ENCODE results near the gene CLPSL1.

The CLPSL1 gene

DNA sequence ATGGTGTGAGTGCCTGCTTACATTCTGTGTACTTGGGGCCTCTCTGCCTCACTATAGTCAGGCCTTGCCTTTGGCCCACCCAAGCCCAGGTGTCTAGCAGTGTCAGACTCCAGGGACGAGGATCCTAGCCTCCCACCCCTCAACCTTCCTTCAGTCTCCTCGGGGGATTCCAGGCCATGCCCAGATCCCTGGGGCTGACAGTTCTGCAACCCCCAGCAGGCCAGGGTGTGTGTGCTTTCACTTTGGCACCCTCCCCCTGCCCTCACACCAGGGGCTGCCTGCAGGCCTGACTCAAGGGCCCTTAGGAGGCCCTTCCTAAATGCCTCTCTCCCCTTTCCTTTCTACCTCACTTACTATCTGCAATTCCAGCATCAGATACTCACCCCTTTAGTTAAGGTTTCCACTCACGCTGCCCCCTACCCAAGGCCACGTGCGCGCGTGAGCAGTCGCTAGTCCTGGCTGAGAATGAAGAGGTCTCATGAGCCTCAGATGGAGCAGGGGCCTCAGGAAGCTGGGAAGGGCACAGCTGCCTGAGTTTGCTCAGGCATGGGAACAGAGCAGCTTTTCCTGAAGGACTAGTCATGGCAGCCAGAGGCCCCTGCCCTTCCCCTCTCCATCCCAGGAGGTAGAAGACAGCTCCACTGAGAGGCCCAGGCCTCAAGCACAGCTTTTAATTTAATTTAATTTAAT, 17.2 kb downstream of the CLPSL1 start:
- DNase-seq (ENCODE audit: low read depth) = no peak

DNA sequence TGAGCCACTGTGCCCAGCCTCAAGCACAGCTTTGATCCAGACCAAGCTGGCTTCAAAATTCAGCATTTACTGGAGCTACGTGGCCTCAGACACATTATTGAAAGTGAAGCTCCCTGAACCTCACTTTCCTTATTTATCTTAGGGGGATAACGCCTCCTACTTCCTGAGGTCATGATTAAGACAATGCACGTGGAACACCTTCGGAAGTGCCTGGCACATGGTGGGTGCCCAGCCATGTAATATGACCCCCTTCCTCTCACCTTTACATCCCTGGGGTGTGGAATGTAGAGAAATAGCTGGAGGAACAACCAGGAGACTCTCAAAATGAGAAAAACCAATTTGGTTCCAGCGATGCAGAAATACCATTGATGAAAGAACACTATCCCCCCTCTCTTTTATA, 17.9 kb downstream of the CLPSL1 start:
- DNase-seq (ENCODE audit: low read depth) = no peak

DNA sequence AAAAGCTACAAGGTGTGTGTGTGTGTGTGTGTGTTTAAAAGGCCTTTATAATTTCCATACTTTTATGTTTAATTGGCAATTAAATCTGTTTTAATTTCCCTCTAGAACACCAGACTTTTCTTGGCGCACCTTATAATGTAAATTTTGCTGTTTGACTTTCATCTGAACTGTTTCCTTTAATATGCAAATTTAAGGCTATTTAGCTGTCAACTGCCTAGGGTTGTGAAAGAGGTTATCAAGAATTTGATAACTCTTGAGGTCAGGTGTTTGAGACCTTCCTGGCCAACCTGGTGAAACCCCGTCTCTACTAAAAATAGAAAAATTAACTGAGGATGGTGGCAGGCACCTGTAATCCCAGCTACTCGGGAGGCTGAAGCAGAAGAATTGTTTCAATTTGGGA, 20.3 kb downstream of the CLPSL1 start:
- DNase-seq (ENCODE audit: low read depth) = no peak

DNA sequence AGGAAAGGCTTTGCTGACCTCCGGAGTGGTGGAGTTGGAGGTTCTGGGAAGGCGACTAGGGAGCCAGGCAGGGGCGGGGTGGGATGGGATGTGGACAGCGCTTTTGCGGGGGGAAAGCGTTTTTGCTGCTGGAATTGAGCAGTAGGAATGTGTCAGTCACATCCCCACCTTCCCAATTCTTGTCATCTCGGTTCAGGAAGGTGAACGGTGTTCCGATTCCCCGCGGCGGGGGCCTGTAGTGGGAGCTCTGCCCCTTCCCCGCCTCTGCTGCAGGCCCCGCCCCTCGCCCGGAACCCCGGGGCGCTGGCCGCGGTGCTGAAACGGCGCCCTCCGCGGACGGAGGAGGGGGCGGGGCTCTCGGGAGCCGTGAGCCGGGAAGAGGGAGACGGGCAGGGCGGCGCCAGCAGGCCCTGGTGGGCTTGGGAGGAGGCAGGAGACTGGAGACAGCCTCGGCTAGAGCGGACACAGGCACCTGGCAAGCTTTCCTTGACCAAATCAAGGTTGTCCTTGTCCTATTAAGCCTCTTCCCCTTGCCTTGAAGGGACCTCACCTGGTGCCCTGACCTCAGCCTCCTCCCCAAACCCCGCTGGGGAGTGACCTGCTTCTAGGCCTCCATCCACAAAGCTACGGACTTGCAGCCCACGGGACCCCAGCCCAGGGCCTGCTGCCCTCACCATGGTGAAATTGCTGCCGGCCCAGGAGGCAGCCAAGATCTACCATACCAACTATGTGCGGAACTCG, 24.3 kb downstream of the CLPSL1 start, which contains the start of gene LHFPL5:
Gene LHFPL5 (plus strand): TSS at position 357 of the 741 bp plus-strand sequence. CDS start 319 bp downstream, at position 676.
- no peak for DNase-seq (ENCODE audit: low read depth)

DNA sequence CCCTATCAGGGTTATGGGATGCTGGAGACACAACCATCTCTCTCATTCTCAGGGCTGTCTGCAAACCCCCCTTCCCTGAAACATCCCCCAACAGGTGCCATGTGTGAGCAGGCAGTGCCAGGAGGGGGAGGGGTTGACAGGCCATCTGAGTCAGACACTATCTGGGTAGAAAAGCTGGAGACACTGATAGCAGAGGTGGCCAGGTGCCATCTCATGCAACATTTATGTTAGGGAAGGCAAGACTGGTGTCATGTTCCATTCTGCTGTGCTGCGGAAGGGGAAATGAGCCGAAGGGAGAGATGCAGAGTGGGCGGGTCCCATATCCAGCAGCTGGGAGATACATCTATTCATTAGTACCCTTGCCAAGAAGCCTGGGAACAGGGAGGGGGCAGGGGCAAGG, 27.9 kb downstream of the CLPSL1 start:
- DNase-seq (ENCODE audit: low read depth) = no peak

DNA sequence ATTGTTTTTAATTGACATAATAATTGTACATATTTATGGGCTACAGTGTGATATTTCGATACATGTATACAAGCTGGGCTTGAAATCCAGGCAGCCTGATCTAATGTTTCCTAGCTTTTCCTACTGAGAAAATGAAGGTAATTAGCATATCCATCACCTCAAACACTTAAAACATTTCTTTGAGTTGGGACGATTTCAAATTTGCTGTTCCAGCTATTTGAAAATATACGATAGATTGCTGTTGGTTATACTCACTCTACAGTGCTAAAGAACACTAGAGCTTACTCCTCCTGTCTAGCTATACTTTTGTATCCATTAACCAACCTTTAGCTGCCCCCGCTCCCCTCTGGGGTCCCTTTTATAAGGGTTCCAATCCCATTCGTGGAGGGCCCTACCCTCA, 29.0 kb downstream of the CLPSL1 start:
- DNase-seq (ENCODE audit: low read depth) = no peak

DNA sequence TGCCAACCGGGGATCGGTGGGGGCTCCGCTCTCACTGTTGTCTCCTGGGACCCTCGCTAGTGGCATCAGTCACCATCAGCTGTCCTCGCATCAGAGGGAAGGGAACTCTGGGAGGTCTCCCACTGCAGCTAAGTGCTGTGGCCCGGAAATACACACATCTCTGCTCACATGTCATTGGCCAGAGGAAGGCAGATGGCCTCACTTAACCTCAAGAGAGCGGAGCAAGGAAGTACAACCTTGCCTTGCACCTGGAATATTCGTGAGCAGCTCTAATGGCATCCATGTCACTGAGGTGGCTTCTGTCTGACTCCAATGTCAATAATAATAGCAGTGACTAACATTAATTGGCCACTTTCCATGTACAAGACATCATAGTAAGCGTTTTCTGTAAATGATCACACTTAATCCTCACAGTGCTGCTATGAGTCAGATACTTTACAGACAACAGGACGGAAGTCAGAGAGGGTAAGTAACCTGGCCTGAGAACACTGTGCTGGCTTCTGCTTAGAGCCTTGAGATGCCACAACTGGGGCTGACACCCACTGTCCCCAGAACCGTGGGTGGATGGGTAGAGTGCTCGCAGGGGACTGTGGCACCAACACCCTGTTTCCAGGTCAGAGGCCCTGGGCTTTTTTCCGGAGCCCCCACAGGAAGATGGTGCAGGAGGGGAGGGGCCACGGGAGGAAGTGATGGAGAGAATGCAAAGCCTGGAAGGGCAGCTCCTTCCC, 30.3 kb downstream of the CLPSL1 start:
- DNase-seq (ENCODE audit: low read depth) = no peak

DNA sequence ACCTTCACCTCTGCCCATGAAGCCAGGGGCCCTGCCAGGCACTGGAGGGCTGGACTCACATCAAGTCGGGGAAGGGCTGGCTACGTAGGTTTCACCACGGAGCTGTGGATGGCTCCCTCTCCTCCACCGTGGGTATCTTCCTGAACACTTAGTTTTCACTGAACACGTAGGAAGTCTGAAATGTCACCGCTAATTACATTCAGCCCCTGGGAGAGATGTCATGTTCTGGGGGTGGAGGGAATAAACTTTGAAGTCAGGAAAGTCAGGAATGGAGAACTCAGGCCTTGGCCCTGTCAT, 30.8 kb downstream of the CLPSL1 start:
- DNase-seq (ENCODE audit: low read depth) = no peak

DNA sequence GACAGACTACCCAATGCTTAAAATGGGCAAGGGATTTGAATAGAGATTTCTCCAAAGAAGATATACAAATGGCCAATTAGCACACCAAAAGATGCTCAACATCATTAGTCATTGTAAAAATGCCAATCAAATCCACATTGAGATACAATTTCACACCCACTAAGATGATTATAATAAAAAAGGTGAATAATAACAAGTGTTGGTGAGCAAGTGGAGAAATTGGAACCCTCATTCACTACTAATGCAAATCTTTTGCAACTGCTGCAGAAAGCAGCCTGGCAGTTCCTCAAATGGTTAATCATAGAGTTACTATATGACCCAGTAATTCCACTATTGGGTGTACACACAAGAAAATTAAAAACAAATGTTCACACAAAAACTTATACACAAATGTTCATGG, 36.7 kb downstream of the CLPSL1 start:
- no peak for DNase-seq (ENCODE audit: low read depth)

DNA sequence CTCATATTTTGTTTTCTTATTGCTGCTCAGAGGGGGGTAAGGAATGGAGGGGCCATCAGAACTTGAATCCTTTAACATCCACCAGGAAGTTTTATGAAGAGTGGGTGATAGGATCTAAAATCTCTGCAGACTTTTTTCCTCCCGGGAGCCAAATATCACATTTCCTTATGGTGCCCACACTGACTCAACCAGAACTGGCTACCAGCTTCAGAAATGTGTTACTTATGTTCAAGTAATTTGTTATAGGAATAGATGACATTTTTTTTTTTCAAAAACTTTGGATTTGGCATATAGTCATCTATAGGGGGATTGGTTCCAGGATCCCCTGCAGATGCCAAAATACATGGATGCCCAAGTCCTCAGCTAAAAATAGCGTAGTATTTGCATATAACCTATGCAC, 42.8 kb downstream of the CLPSL1 start:
- DNase-seq (ENCODE audit: low read depth) = no peak

DNA sequence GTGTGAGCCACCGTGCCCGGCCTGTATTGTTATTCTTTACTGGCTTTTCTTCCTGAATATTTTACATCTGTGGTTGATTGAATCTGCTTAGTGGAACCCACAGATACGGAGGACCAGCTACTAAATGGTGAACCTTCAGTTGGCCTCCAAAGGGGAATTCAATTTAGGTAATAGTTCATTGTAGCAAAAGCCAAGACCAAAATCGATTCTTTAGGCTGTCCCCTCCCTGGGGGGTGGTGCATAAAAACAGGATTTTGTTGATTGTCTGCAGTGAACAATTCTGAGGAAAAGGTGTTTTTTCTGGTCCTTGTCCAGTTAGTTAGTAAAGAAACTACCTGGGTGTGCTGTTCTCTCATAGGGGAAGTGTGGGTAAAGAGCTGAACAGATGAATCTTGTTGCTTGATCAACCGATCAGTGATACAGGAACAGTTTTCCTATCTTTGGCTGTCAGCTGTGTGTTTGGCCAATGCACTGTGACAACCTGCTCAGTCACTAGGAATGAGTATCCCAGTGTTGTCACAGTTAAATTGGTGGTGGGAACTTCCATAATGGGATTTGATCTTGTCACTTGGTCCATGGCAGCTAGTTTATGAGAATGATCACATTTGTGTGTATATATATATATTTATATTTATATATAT, 43.9 kb downstream of the CLPSL1 start:
- no peak for DNase-seq (ENCODE audit: low read depth)

DNA sequence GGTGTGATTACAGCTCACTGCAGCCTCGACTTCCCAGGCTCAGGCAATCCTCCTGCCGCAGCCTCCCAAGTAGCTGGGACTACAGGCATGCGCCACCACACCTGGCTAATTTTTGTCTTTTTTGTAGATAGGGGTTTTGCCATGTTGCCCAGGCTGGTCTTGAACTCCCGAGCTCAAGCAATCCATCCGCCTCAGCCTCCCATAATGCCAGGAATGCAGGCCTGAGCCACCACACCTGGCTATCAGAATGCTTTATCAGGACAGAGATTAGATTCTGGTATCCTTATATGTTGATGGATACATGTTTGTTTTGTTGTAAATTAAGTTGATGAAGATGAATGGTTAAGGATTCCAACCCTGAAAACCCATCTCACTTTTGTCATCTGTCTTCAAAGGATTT, 48.5 kb downstream of the CLPSL1 start:
- no peak for DNase-seq (ENCODE audit: low read depth)

DNA sequence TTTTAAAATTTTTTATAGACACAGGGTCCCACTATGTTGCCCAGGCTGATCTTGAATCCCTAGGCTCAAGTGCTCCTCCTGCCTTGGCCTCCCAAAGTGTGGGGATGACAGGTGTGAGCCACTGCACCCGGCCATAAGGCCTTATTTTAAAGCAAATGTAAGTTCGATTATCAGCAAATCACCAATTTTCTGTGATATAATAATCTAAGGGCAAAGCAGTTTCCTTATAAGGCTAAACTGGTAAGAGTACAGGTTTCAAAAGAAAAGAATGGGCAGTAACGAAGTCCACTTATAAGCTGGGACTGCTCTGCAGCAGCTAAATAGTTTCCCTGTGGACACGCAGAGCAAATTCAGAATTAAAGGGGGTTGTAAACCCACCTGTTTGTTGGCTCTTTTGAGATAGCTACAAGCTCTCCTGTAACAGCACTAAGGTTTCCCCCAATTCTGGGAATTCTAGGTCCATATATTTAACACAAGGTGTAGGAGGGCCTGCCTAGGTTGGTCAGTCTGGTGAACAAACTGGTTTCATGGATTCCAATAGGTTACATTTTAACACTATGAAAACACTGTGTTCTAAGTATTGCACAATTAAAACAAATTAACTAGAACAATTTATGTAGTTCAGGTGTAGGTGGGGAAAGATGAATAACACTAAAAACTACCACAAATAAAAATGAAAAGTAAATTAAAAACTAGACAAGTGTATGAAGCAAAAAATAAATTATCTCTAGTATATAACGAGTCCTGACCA, 50.6 kb downstream of the CLPSL1 start:
- no peak for DNase-seq (ENCODE audit: low read depth)

DNA sequence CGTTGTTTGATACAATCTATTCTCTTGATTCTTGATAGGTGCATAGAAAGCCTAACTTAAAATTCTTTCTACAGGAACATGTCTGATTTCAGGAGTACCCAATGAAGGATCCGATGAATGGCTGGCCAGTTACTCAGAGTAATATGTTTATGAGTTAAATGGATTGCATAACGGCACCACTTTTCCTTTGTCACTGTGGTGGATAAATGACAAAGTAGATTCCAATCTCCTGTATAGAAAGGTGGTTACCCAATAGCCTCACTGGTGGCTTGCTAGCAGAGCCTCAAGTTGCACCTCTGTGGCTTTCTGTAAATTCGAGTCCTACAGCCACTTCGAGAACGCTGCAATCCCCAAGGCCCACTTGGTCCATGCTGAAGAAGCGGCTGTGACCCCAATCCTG, 52.7 kb downstream of the CLPSL1 start:
- DNase-seq (ENCODE audit: low read depth) = no peak

All from stimulated activated CD8-positive, alpha-beta memory T cell treated with anti-CD3 and anti-CD28 coated beads, Interleukin-12 subunit alpha, Interleukin-12 subunit beta, amount 100 ng/mL, for 4 hours (primary cell).